ENCODE results near the gene TIMM13.

The TIMM13 gene

DNA sequence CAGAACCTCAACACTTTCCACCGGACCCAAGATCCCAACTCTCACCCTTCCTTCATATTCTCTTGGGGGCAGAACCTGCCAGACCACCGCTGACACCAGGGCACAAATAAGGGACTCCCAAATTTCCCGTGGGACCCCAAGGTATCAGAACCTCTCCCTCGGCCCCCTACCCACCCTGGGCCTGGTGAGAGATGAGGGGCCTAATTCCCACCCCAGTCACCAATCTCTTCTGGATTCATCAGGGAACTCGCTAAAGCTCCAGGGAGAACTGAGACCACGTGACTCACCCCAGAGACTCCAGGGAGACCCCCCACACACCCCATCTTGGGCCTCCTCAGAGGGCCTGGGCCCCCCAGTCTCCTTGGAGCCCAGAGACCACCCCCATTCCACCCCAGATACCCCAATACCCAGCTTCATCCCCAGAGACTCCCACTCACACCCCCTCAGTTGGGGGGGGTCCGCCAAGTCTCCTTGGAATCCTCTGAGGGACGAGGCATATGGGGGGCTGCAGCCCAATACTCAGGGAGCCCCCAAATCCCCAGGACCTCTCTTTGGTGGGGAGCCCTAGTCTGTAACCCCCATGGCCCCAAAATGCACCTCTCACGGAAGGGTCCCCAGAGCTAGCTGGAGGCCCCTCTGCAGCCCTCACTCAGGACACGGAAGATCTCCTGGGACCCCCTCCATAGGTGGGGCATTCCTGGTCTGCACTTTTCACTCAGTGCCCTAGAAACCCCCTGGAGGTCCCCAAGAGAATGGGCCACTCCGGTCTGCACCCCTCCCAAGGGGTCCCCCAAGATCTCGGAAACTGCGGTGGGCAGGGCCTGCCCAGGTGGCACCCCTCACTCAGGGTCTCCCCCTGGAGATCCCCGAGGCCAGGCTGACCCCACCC, 27.8 kb upstream of the TIMM13 start:
- DNase-seq: no peak

DNA sequence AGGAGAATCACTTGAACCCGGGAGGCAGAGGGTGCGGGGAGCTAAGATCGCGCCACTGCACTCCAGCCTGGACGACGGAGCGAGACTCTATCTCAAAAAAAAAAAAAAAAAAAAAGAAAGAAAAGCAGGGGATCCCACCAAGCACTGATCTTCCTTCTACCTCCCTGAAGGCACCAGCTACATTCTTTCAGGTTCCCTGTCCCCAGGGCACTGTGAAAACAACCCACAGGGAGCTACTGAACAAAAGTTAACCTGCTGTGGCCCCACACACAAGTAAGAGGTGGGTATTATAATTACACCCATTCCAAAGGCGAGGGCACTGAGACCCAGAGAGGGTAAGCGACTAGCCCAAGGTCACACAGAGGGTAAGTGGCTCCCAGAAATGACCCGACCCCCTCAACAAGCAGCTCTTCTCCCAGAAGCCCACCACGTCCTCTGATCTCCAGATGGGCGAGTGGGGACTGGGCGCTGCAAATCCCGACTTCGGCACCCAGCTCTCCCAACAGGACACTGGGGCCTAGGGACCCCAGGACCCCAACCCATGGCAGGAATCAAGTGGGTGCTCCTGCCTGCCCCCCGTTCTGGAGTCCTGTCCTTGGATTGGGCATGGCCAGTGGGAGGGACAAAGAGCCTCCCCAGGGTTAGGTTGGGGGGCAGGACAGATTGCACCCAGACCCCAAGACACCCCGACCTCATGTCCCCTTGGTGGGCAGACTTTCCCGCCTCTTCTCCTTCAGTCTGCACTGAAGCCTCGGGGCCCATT, 27.0 kb upstream of the TIMM13 start:
- no peak for DNase-seq

DNA sequence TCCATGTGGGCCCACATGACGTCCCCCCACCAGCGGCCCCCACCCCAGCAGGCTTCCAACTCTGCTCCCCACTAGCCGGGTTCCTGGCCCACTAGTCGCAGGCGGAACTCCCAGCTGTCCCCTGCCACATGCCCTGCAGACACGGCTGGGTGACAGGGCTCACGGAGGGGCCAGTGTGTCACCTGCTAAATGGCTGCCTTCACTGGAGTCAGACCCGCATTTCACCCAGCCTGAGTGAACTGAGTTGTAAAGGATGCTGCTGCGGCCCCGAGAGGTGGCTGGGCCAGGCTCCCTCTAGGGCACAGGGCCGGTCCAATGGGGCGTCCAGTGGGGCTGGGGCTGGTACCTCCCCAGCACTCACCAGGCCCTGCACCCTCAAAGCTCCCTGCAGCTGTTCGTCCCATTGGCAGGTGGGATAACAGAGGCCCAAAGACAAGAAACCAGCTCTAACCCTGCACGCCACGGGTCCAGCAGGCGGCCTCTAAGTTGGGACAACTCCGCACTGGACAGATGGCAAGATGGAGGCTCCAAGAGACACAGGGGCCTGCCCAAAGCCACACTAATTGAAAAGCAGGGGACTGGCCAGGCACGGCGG, 26.1 kb upstream of the TIMM13 start:
- DNase-seq: no peak

DNA sequence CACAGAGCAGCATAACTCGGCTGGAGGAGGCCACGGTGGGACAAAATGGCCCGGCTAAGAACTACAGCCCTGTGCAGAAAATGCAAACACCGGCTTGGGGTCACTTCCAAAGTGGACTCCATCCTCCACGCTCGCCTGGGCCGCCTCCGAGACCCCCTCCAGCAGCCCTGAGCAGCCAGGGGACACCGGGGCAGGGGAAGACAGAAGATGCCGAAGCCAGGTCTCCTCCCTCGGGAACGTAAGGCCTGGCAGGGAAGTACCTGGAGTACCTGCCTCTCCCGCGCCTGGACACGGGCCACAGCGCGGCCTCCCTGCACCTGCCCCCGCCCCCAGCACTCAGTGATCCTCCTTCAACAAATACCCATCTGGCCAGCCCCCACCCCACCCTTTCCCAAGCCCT, 24.4 kb upstream of the TIMM13 start:
- DNase-seq: no peak

DNA sequence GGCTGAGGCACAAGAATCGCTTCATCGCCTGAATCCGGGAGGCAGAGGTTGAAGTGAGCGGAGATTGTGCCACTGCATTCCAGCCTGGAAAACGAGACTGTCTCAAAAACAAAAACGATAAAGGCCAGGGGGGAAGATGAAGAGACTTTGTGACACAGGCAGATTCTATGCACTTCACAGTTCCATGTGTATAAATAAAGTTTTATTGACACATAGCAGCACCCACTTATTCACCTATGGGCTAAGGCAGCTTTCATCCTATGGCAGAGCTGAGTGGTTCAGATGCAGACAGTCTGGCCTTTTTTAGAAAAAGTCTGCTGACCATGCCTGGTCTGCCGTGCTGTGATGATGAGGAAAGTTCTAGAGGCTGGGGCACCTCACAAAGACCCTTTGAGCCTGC, 23.8 kb upstream of the TIMM13 start:
- no peak for DNase-seq

DNA sequence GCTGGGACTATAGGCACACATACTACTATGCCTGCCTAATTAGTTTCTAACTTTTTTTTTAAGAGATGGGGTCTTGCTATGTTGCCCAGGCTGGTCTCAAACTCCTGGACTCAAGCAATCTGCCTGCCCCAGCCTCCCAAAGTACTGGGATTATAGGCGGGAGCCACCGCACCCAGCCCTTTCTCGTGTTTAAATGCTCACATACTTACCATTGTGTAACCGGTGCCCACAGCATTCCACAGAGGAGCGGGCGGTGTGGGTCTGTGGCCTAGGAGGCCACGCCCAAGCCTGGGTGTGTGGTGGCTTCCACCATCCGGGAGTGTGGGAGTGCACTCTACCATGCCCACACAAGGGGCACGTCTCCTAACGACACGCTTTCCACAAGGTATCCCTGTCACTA, 21.6 kb upstream of the TIMM13 start:
- DNase-seq: no peak

DNA sequence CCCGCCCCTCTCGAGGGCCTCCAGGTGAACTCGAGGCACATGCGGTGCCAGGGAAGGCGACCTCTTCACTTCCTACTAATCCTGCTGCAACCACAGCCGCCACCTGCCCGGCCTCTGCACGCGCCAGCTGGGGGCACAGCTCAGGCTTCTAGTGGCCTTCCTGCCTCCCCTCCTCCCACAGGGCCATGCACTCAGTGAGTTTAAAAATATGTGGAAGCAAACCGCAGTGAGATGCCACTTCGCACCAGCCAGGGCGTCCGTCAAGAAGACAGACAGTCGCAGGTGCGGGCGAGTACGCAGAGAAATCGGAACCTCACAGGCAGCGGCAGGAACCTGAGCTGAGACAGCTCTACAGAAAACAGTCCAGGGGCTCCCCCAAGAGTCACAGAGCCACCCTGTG, 19.0 kb upstream of the TIMM13 start:
- no peak for DNase-seq

DNA sequence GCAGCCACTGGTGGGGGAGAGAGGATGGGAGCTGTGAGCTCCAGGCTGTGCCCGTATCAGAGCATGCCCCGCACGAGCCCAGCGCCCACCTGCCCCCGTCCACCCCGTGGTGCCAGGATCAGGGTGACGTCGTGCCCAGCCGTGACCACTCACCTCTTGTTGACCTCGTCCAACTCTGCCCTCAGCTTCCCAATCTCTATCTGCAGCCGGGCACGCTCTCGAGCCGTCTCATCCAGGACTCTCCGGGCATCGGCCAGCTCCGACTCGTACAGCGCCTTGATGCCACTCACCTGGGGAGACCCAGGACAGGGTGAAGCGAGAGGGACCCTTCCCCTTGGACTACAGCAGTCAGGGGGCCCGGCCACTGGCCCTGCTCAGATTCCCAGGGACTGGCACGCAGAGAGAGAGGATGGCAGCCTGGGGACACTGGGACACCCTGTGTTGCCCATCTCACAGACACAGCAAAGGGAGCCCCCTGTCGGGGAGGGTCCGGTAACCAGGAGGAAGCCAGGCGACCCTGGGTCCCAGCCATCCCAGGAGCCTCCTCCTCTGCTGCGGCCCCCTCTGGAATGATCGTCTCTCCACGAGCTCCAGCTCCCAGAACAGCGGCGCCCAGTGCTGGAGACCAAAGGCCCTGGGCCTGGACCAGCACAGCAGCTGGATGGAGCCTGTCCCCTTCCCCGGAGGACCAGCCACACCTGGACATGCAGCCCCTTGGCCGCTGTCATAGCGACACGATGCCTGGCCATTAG, 17.0 kb upstream of the TIMM13 start:
- no peak for DNase-seq

DNA sequence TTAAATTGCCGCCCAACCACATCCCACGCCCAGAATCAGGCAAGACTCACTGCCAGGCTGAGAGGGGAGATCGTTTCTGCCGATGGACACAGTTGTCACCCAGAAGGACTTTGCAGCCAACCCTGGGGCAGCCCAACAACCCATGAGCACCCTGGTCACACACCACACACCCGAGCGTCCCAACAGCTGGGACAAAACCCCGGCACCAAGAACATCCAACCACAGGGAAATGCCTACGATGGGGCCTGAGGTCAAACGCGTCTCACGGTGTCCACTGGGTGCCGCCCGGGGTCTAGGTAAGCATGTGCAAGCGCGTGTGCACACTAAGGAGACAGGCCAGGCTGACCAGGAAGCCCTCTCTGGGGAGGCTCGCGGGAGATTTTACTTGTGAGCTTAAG, 16.4 kb upstream of the TIMM13 start:
- no peak for DNase-seq

DNA sequence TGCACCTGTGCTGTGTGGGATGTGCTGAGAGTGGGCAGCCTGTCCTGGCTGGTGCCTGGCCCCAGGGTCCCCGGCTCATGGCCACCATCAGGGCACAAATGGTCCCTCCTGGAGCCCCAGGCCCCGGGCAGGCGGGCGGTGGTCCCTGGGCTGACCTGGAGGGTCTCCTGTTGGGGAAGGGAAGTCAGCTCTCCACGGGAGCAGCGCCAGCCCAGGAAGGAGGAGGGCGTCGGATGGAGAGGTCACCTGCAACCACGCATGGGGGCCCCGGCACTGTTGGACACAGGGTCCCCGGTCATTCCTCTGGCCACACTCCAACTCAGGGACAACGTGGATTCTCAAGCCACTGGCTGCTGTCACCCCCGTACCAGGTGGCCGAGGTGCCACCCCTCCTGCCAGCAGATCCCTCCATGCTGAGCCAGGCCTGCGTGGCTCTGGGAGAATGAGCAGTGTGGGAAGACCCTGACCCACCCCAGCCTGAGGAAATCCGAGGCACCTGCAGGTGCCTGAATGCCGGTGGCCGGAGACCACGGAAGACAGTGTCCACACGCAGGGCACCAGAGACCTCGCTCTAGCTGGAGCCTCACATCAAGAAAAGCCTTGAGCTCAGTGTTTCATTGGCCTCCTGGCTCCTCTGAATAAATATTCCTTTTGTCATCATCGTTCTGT, 15.9 kb upstream of the TIMM13 start:
- DNase-seq: no peak

DNA sequence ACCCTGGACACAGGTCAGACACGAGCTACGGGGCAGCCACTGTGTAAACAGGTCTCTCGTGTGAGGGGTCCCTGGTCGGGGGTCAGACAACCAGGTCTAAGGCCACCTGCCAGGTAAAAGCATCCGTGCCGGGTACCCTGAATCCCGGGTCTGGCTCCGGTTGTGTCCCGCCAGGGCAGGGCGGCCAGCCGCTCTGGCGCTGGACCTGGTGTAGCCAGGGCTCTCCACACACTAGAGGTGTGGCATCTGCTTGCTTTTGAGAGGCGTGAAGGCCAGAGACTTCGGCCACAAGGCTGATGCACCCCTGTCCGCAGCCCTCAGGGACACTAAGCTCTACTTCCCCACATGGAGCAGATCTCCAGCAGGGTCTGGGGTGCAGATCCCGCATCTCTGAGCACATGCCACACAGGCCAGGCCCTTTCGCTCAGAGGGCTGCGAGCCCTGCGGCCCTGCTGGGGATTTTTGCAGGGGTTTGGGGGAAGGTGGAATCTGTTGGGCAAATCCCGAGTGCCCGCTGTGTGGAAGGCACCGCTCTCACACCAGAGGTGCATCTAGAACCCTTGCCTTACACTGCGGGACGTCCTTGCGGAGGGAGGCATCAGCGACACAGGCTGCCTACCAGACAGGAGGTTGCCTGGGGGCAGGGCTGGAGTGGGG, 13.8 kb upstream of the TIMM13 start:
- no peak for DNase-seq

DNA sequence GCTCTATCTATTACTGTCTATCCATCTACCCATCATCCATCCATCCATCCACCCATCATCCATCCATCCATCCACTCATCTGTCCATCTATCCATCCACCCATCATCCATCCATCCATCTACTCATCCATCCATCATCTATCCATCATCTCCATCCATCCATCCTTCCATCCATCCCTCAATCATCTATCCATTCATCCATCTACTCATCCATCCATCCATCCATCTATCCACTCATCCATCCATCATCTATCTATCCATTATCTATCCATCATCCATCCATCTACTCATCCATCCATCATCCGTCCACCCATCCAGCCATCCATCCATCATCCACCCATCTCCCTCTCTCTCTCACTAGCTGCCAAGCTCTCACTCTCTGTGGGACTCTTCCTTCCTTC, 13.1 kb upstream of the TIMM13 start:
- no peak for DNase-seq

DNA sequence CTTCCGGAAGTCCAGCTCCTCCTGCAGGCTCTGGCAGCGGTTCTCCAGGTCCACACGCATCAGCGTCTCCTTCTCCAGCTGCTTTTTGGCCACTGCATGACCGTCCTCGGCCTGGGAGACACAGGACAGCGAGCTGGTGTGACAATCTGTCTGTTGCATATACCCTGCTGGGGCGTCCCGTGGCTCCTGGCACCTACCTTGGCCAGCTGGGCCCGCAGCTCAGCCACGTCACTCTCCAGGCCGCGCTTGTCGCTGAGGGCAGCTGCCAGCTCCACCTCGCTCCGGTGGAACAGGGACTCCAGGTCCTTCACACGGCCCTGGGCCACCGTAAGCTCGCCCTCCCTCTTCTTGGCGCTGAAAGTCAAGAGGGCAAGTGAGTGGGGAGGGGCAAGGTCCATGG, 10.8 kb upstream of the TIMM13 start:
- no peak for DNase-seq

DNA sequence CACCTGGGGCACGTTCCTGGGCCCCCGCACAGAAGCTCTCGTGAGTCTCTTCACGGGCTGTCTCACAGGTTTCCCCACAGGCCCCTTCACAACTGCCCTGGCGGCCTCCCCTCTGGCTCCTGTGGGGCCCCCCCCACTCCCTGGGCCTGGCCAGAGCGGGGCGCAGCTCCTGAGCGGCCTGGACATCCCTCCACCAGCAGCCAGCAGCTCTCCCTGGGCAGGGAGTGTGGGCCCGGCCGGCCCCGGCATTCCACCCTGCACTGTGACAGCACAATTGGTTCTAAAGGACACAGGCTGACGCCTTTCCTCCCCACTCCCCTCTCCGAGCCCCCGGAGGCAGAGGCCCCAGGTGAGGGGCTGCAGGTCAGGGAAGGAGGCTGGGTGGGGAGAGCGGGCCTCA, 9.5 kb upstream of the TIMM13 start:
- DNase-seq: no peak

DNA sequence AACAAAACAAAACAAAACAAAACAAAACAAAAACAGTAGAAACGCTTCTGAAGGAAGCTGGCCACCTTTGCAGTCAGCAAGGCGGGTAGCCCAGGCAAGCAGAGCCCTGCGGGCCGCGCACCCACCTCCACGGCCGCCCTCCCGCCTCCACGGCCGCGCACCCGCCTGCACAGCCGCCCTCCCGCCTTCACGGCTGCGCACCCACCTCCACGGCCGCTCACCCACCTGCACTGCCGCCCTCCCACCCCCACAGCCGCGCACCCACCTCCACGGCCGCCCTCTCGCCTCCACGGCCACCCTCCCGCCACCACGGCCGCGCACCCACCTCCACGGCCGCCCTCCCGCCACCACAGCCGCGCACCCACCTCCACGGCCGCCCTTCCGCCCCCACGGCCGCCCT, 9.0 kb upstream of the TIMM13 start:
- DNase-seq: no peak

DNA sequence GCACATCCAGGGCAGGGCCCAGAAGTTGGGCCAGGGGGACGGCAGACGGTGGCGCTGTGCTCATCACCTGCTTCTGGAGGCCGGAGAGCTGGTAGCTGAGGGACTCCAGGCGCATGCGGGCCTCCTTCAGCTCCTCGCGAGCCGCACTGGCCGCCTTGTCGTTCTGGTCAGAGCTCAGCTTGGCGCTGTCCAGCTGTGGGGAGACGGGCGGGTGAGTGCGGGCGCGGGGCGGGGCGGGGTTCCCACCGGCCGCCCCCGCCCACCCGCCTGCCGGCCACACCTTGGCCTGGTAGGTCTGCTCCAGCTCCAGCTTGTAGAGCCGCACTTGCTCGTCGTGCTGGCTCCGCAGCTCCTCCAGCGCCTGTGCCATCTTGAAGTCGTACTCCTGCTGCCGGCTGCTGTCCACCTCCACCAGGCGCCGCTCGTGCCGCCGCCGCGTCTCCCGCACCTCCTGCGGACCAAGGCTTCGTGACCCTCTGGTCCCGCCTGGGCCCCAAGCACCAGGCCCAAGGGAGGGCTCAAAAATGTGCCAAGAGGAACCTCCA, 7.4 kb upstream of the TIMM13 start:
- no peak for DNase-seq

DNA sequence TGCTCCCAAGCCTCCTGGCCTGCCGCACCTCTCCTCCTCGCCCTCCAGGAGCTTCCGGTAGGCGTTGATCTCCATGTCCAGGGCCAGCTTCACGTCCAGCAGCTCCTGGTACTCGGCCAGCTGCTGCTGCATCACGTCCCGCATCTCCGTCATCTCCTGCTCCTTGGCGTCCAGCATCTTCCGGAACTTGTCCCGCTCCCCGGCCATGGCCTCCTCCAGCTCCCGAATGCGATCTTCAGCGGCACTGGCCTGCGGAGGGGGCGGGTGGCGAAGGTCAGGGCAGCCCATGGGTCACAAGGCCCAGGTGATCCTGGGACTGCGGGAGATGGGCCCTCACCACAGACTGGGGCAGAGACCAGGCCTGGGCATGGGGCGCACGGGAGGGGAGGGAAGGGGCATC, 6.9 kb upstream of the TIMM13 start:
- no peak for DNase-seq

DNA sequence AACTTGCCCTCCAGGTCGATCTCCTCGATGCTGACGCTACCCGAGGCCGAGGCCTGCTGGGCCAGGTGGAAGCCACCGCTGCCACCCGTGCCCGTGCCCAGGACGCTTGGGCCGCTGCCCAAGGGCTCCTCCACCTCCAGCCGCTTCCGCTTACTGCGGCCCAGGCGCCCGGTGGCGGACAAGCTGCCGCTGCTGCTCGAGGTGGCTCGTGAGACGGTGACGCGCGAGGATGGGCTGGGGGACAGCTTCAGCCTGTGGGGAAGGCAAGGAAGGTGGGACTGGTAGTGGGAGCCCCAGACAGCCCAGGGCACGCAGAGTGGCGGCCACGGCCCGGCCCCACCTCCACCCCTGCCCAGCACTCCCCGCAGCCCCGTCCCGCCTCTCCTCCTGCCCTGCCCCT, 6.5 kb upstream of the TIMM13 start:
- DNase-seq: no peak

DNA sequence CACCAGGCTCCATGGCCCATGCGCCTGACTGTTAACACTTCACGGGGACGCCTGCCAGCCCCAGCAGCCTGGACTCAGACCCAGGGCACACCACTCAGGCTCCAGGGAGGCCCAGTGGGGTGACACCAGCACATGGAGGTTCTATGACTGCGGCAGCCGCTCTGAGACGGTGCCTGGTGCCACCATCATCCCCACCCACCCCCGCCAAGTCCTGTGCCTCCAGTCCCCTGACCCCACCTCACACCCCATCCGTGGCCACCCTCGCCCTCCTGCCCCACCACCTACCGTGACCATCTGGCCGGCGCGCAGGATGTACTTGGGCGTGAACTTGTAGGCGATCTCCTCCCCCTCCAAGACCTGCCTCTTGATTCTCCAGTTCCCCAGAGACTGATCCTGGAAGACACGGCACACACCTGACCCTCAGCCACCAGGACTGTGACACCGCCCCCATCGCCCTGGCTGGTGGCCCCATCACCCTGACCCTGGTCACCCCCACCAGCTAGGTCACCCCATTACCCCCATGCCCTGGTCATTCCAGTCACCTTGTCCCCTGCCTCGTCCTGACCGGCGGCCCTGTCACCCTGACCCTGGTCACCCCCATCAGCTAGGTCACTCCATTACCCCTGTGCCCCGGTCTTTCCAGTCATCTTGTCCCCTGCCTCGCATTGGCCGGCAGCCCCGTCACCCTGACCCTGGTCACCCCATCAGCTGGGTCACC, 4.9 kb upstream of the TIMM13 start:
- DNase-seq: no peak

DNA sequence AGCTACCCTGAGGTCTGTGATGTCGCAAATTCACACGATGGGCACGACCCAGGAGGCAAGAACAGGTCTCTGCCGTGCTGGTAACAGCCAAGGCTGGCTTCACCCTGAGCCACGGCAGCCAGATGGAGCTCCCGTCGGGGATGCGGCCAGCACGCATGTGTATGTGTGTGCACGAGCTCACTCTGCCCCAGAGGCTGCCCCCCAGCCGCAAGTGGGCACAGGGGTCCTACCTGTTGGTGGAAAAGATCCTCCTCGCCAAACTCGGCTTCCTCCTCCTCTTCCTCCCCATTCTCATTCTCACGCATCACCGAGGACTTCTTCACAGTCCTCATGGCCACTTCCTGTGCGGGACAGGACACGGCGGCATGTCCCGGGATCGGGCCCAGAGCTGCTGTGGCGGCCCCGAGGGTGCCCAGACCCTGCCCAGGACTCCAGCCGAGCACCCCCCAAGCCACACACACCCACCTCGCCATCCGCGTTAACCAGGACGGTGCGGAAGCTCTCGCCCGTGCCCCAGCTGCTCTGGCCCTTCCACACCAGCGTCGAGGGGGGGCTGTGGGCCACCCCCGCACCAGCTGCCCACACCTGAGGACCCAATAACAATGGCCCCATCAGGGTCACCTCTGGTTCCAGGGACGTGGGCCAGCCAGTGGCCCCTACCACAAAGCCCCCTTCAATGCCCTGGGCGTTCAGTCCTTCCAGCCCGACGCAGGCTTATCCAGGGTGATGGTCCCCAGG, 4.1 kb upstream of the TIMM13 start:
- no peak for DNase-seq

All from stimulated activated naive CD4-positive, alpha-beta T cell treated with Interleukin-2 at 50 U/mL for 16 hours (primary cell).